Measurements from ENCODE around the gene TRIM56.
"Not testable (repeated sequence)": the region's sequence is repeated elsewhere in the genome, so short reads cannot be mapped to it uniquely, and the experiment has no call there.

TRIM56 gene

GRCh38 chr7:101092266-101092905 lies 7.1 kb downstream of the TRIM56 start:
- DNase-seq (ENCODE audit: low spot score) = not testable (repeated sequence)

DNA sequence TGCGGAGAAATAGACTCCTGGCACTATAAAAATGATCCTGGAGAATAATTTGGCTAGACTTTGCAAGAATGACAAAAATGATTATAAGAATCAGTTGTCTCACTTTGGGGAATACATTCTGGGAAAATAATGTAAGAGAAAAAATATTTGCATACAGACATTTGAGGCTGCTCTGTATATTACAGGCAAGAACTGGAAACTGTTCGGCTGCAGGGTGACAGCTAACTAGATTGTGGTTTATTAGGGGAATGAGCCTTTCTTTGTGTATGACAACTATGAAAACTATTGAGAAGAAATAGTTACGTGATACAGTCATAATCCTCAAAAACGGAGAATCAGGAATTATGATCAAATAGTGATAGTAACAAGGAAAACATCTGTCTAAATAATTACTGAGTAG lies 8.6 kb downstream of the TRIM56 start:
- DNase-seq (ENCODE audit: low spot score) = no peak

- peak; percentile 36 for DNase-seq (ENCODE audit: low spot score)
These were observed 9.1 kb downstream of the TRIM56 start for GRCh38 chr7:101094376-101094775.

DNA sequence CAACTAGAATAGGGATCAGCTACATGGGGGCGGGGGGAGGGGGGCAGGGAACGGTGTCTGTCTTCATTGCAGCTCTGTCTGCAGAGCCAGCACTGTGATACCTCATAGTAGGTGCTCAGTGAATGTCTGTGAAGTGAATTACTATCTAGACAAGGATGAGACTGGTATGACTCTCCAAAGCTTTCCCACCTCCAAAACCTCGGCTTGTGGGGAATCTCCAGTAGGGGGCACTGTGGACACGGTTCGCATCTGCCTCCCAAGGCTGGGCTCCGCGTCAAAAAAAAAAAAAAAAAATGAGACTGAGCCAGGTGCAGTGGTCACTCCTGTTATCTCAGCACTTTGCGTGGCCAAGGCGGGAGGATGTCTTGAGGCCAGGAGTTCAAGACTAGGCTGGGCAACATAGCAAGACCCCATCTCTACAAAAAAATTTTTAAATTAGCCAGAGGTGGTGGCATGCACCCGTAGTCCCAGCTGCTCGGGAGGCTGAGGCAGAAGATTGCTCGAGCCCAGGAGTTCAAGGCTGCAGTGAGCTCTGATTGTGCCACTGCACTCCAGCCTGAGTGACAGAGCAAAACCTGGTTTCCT lies 9.6 kb downstream of the TRIM56 start:
- peak; percentile 51 for DNase-seq (ENCODE audit: low spot score)

DNA sequence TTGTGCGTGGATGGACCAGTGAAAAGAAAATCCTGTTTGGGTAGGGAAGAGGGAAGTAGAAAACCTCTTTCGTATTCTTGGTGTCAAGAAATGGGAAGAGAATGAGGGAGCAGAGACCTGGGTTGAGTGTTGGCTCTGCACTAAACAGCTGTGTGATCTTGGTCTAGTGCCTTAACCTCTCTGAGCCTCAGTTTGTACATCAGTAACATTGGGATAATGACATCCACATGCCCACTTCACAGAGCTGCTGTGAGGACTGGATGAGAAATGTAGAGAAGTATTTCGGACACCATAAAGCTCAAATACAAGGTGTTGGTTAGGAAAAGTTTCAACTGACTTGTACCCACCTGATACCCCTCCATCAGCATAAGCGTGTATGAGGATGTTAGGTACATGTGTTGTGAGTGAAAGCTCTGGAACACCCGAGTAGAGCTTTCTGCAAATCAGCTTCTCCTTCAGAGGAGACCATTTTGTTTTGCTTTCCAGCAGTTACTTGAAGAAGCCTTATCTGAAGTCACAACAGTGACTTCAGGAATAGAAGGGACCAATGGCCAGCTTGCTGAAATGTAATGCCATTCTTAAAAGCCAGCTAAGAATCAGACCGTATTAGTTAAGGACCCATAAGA lies 11.2 kb downstream of the TRIM56 start:
- no peak for DNase-seq (ENCODE audit: low spot score)

- DNase-seq (ENCODE audit: low spot score) = no peak
These were observed 11.7 kb downstream of the TRIM56 start for GRCh38 chr7:101096957-101097347.

- DNase-seq (ENCODE audit: low spot score) = no peak
These were observed 12.3 kb downstream of the TRIM56 start for GRCh38 chr7:101097561-101097960.

- DNase-seq (ENCODE audit: low spot score) = peak; percentile 40
These were observed 14.9 kb downstream of the TRIM56 start for GRCh38 chr7:101099969-101100781.

DNA sequence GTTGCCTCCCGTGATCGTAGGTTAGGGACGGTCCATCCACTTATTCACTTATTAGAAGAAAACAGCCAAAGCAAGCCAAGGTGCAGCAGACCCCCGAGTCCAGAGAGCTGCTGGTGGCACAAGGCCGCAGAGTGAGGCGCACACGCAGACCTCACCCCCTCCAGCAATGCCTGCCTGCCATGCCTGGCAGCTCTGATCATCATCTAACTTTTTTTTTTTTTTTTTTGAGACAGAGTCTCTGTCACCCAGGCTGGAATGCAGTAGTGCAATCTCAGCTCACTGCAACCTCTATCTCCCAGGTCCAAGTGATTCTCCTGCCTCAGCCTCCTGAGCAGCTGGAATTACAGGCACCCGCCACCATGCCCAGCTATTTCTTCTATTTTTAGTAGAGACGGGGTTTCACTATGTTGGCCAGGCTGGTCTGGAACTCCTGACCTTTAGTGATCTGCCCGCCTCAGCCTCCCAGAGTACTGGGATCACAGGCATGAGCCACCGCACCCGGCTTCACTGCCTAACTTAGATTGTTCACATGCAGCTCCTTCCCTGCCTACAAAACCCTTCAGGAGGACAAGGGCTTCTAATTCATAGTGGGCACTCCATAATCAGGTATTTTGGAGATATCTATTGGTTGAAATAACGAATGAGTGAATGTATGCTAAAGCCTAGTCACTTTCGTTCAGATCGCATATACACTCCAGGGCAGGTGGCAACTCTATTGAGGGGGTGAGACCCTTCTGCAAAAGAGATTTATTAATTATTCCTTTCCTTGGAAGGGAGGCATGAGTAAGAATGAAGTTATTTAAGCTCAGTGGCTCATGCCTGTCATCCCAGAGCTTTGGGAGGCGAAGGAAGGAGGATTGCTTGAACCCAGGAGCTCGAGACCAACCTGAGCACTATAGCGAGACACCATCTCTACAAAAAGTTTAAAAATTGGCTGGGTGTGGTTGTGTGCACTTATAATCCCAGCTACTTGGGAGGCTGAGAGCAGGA lies 15.9 kb downstream of the TRIM56 start:
- DNase-seq (ENCODE audit: low spot score) = no peak

DNA sequence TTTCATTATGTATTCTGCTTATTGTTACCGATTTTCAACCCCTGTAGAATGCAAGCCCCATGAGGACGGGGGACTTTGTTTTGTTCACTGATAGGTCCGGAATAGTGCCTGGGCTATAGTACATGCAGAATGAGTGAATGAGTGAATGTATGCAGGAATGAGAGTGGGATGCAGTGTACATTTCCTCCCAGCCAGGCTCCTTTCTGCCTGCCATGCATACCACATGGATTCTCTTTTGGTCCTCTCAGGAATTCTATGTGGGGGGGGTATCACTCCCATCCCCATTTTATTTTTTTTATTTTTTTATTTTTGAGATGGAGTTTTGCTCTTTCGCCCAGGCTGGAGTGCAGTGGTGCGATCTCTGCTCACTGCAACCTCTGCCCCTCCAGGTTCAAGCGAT lies 16.7 kb downstream of the TRIM56 start:
- DNase-seq (ENCODE audit: low spot score) = no peak

- DNase-seq (ENCODE audit: low spot score) = not testable (repeated sequence)
These were observed 18.4 kb downstream of the TRIM56 start for GRCh38 chr7:101103701-101104100.

DNA sequence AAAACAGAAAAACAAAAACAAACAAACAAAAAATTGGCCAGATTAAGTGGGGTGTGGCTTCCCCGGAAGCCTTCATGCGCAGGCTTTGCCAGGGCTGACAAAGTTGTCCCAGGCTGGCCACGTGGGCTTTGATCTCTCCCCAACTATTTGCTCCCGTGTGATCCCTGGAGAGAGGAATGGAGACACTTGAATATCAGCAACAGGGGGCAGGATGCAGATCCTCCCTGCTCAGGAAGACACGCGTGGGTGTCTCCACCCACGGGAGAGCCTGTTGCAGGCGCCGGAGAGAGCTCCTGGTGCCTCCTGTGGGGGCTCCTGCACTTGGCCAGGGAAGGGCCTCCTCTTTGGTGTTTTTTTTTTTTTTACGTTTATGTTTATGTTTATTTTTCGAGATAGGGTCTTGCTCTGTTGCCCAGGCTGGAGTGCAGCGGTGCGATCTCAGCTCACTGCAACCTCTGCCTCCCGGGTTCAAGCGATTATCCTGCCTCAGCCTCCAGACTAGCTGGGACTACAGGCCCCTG lies 19.0 kb downstream of the TRIM56 start:
- no peak for DNase-seq (ENCODE audit: low spot score)

GRCh38 chr7:101104799-101105198 lies 19.5 kb downstream of the TRIM56 start:
- no peak for DNase-seq (ENCODE audit: low spot score)

DNA sequence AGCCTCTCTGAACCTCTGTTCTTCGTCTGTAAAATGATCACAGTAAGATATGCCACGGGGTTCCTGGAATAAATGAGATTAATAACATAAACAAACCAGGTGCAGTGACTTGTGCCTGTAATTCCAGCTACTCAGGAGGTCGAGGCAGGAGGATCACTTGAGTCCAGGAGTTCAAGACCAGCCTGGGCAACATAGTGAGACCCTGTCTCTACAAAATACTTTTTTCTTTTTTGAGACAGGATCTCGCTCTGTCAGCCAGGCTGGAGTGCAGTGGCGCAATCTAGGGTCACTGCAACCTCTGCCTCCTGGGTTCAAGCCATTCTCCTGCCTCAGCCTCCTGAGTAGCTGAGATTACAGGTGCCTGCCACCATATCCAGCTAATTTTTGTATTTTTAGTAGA lies 20.0 kb downstream of the TRIM56 start:
- not testable (repeated sequence) for DNase-seq (ENCODE audit: low spot score)

GRCh38 chr7:101106386-101106785 lies 21.1 kb downstream of the TRIM56 start:
- no peak for DNase-seq (ENCODE audit: low spot score)

DNA sequence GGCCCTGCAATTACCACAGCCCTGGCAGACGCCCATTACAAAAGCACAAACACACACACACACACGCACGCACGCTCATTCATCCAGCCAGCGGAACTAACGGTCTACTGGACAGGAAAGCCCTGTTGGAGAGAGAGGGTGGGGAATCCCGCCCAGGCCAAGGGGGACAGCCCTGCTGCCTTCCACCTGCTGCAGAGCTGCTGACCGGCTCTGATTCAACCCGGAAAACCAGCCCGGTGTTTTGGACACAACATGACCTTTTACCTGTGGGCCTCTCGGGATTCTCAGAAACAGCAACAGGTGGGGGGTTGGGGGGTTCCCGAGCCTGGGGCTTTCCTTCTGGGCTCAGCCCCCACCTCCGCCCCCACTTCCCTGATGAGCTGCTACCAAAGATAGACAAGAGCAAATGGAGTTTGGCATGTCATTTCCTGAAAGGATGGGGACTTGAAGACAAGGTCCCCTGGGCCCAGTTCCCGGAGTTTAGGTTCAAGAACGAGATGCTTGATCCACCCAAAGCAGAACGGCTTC lies 23.1 kb downstream of the TRIM56 start:
- no peak for DNase-seq (ENCODE audit: low spot score)

DNA sequence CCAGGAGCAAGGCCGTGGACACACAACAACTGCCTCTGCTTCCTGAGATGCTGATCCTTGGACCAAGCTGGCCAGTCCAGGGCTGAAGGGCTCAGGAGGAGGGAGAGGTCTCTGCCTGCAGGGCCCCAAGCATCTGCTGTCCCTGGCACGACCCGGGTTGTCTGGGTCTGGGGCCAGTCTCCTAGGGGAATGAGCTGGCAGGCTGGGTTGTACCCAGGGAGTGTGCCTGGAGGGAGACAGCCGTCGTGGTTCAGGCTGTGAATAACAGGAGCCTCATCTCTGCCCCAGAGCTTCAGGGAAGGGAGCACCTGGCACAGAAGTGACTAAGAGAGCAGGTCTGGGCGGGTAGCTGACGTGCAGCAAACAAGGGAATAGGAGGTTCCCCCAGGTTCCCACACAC lies 23.7 kb downstream of the TRIM56 start:
- DNase-seq (ENCODE audit: low spot score) = no peak

DNA sequence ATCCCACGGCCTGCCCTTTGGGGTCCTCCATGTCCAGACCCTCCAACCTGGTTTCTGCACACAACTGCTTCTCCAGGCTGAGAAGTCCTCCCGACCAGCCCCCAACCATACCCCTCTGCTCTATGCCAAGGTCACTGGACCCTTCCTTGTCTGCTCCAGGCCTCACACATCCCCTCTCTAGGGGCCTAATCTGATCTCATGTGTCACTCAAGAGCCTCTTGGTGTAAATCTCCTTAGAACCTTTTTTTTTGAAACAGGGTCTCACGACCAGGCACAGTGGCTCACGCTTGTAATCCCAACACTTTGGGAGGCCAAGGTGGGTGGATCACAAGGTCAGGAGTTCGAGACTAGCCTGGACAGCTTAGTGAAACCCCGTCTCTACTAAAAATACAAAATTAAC lies 24.1 kb downstream of the TRIM56 start:
- no peak for DNase-seq (ENCODE audit: low spot score)

GRCh38 chr7:101111261-101111660 lies 26.0 kb downstream of the TRIM56 start:
- DNase-seq (ENCODE audit: low spot score) = no peak

DNA sequence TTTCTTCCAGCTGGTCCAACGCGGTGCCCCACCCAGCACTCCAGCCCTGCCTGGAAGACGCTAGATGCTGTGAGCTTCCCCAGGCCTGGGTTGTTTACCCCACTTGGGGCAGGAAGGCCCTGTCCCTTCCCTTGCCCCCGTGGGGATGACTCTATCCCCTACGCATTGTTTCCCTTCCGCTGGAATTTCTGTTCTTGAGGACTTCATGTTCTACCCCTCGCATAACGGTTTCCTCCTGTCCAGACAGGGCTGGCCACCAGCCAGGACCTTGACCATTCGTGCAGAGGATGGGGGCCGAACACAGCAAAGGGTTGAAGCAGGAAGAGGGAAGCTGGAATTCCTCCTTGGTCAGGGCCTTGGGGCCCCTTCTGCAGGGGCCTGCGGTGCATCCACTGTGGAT lies 27.0 kb downstream of the TRIM56 start:
- no peak for DNase-seq (ENCODE audit: low spot score)

DNA sequence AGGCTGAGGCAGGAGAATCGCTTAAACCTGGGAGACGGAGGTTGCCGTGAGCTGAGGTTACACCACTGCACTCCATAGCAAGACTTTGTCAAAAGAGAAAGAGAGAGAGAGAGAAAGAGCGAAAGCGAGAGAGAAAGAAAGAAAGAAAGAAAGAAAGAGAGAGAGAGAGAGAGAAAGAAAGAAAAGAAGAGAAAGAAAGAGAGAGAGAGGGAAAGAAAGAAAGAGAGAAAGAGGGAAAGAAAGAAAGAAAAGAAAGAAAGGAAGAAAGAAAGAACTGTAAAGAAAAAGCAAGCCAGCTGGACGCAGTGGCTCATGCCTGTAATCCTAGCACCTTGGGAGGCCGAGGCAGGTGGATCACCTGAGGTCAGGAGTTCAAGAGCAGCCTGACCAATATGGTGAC lies 27.9 kb downstream of the TRIM56 start:
- DNase-seq (ENCODE audit: low spot score) = not testable (repeated sequence)
